ENCODE measurements around the gene RNF150. TPM values are rescaled to one million over a fixed set of nuclear protein-coding genes. Genes with fewer than 3 reads are reported as not detected.

RNF150 gene
- total RNA-seq, 2 experiments from 2014 or later = 0.02 to 0.14 TPM

GRCh38 chr4:140926672-140927071 is 206.6 kb downstream of the RNF150 start:
- H3K4me3 Mint-ChIP-seq = no peak overlapping the region
- intact Hi-C loops (cut with DNase I, micrococcal nuclease) = no loop called here

GRCh38 chr4:140925417-140925816 is 207.9 kb downstream of the RNF150 start:
- ChIA-PET CTCF (no interaction called here), POLR2A (no interaction called here)
- ATAC-seq (no peak), DNase-seq (no peak)
- Mint-ChIP-seq H3K4me3 (no peak overlapping the region), H3K36me3 (ENCODE audit: low read depth) (no peaks in the 10 kb centered on the region), H3K4me1 (no peaks in the 10 kb centered on the region), H3K27ac (no peak overlapping the region), H3K9me3 (ENCODE audit: low read depth) (no peaks in the 10 kb centered on the region), H3K27me3 (peaks cover 2% of the 10 kb centered on the region)
- intact Hi-C loops (cut with DNase I, micrococcal nuclease) = no loop called here

More at GRCh38 chr4:140926672-140927071, 206.6 kb downstream of the RNF150 start:
- ChIA-PET CTCF (no interaction called here), POLR2A (no interaction called here)
- peaks cover 5% of the 10 kb centered on the region for H3K27me3 Mint-ChIP-seq
- no peak for DNase-seq
- ATAC-seq = no peak
- H3K27ac Mint-ChIP-seq = no peak overlapping the region
- no peaks in the 10 kb centered on the region for H3K4me1 Mint-ChIP-seq
- no peaks in the 10 kb centered on the region for H3K36me3 Mint-ChIP-seq (ENCODE audit: low read depth)
- H3K9me3 Mint-ChIP-seq (ENCODE audit: low read depth) = no peaks in the 10 kb centered on the region

DNA sequence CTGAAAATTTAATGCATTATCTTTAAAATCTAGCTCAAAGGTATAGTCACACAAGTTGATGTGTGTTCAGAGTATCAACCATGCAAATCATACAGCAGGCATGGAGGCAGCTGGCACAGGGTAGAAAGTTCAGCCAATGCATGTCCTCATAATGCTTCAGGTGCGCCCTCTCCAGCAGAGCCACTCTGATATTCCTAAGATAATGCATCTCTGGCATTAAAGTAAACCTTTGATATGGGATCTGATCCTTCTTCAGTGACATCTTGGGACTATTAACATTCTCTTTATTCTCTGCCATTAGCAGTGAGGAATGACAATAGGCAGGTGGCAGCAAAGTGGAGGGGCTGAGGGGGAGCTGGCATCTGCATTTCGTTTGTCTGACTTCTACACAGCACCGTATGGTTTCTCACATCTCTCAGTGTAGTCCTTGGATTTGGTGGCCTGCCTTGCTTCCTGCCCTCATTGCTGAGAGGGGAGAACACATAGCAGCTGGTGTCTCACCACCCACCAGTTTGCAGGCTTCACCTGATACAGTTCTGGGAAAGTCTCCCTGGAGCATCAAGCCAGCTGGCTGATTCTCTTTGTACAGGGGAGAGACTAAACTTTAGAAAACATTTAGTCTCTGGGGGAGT is 208.4 kb downstream of the RNF150 start:
- DNase-seq (no peak), ATAC-seq (no peak)
- H3K4me3 Mint-ChIP-seq = no peak overlapping the region
- ChIA-PET CTCF (no interaction called here), POLR2A (no interaction called here)
- H3K4me1 Mint-ChIP-seq = no peaks in the 10 kb centered on the region
- no peaks in the 10 kb centered on the region for H3K36me3 Mint-ChIP-seq (ENCODE audit: low read depth)
- intact Hi-C loops (cut with DNase I, micrococcal nuclease) = no loop called here
- no peaks in the 10 kb centered on the region for H3K27me3 Mint-ChIP-seq
- no peaks in the 10 kb centered on the region for H3K9me3 Mint-ChIP-seq (ENCODE audit: low read depth)
- no peak overlapping the region for H3K27ac Mint-ChIP-seq

DNA sequence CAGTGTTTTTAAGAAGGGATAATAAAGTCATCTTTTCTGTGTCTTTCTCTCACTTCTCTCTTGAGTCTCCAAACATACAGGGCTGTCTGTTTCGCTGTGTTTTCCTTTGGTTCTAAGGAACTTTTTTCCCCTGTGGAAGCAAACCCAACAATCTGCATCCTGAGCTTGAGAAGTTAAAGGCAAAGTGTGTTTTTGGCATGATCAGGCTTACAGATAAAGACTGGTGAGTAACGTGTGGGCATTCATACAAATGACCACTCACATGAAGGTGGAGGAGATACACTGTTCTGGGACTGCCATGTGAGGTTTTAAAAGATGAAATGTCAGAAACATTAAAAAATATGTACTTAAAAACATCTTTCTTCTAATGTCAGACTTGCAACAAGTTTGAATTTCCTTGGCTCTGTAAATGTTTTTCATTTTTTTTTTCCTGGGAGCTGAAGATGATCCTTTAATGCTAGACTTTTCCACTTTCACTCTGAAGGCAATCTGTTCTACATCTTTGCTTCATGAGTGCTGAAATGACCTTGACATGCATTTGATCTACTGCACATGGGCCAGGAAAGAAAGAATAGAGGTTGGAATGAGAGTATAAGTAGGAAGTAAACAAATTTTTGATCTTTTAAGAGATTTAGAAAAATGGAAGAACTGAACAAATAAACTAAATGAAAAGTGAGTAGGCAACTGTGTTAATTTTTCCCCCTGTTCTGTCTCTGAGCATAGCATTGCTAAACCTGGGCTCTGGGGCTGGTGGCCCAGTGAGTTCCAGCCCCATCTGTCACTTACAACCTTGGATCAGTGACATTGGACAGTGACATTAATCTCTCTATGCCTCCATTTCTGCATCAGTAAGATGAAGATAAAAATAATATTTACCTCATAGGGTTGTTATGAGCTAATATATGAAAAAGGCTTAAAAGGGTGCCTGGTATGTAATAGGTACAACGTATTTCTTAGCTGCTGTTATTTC is 226.0 kb downstream of the RNF150 start:
- H3K36me3 Mint-ChIP-seq (ENCODE audit: low read depth) = no peaks in the 10 kb centered on the region

GRCh38 chr4:140904904-140905303 is 228.4 kb downstream of the RNF150 start:
- Mint-ChIP-seq H3K27me3 (peaks cover 3% of the 10 kb centered on the region), H3K27ac (no peak overlapping the region), H3K36me3 (ENCODE audit: low read depth) (no peaks in the 10 kb centered on the region), H3K9me3 (ENCODE audit: low read depth) (no peaks in the 10 kb centered on the region), H3K4me1 (no peaks in the 10 kb centered on the region), H3K4me3 (no peak overlapping the region)
- POLR2A ChIA-PET = interaction anchor here (0.5 kb wide), 1 partner anchor 33 kb away, joined by 3 read pairs; no protein-coding TSS in a partner anchor
- intact Hi-C loops (cut with DNase I, micrococcal nuclease) = no loop called here
- DNase-seq (no peak), ATAC-seq (no peak)
- CTCF ChIA-PET = interaction anchor here (1.7 kb wide), 1 partner anchor 21 kb away, joined by 4 read pairs; no protein-coding TSS in a partner anchor

More for the DNA sequence above, 226.0 kb downstream of the RNF150 start:
- POLR2A ChIA-PET = no interaction called here
- intact Hi-C loops (cut with DNase I, micrococcal nuclease) = no loop called here
- Mint-ChIP-seq H3K4me1 (no peaks in the 10 kb centered on the region), H3K27ac (no peak overlapping the region), H3K4me3 (no peak overlapping the region), H3K27me3 (no peaks in the 10 kb centered on the region), H3K9me3 (ENCODE audit: low read depth) (no peaks in the 10 kb centered on the region)
- DNase-seq (no peak), ATAC-seq (no peak)
- CTCF ChIA-PET = no interaction called here

GRCh38 chr4:140903522-140904475 is 229.5 kb downstream of the RNF150 start:
- H3K27ac Mint-ChIP-seq = no peak overlapping the region
- peaks cover 3% of the 10 kb centered on the region for H3K27me3 Mint-ChIP-seq
- H3K4me1 Mint-ChIP-seq = no peaks in the 10 kb centered on the region
- ChIA-PET POLR2A (interaction anchor here (0.5 kb wide), 1 partner anchor 32 kb away, joined by 3 read pairs; no protein-coding TSS in a partner anchor), CTCF (interaction anchor here (1.7 kb wide), 1 partner anchor 20 kb away, joined by 4 read pairs; no protein-coding TSS in a partner anchor)
- H3K9me3 Mint-ChIP-seq (ENCODE audit: low read depth) = no peaks in the 10 kb centered on the region
- no peak overlapping the region for H3K4me3 Mint-ChIP-seq
- DNase-seq (no peak), ATAC-seq (no peak)
- intact Hi-C loops (cut with DNase I, micrococcal nuclease) = no loop called here
- H3K36me3 Mint-ChIP-seq (ENCODE audit: low read depth) = no peaks in the 10 kb centered on the region

- ChIA-PET POLR2A (no interaction called here), CTCF (no interaction called here)
- peaks cover 4% of the 10 kb centered on the region for H3K27me3 Mint-ChIP-seq
- intact Hi-C loops (cut with DNase I, micrococcal nuclease) = no loop called here
- ATAC-seq = no peak
- H3K27ac Mint-ChIP-seq = no peak overlapping the region
- H3K4me1 Mint-ChIP-seq = no peaks in the 10 kb centered on the region
- H3K9me3 Mint-ChIP-seq (ENCODE audit: low read depth) = no peaks in the 10 kb centered on the region
- H3K4me3 Mint-ChIP-seq = no peak overlapping the region
- H3K36me3 Mint-ChIP-seq (ENCODE audit: low read depth) = no peaks in the 10 kb centered on the region
- no peak for DNase-seq
These were observed 231.4 kb downstream of the RNF150 start for GRCh38 chr4:140901736-140902336.

DNA sequence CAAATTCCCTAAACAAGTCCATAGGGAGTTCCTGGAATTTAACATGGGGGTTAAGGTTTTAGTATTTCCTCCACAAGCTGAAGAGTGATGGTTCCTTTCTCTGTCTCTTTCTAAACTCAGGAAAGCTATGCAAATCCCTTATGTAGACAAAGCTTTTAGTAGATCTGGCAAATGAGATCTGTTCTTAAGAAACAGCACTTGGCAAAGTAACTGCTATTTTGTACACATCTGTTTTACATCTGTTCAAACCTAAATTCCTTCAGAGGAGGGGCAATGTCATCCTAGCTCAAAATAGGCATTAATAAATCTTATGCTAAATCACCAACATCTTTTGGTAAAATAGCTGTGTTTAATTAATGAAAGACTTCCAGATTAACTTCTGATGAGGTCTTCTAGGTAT is 239.3 kb downstream of the RNF150 start:
- Mint-ChIP-seq H3K27me3 (peaks cover 5% of the 10 kb centered on the region), H3K4me1 (no peaks in the 10 kb centered on the region), H3K9me3 (ENCODE audit: low read depth) (no peaks in the 10 kb centered on the region), H3K4me3 (no peak overlapping the region), H3K27ac (no peak overlapping the region), H3K36me3 (ENCODE audit: low read depth) (no peaks in the 10 kb centered on the region)
- no peak for ATAC-seq
- ChIA-PET CTCF (no interaction called here), POLR2A (no interaction called here)
- no peak for DNase-seq
- intact Hi-C loops (cut with DNase I, micrococcal nuclease) = no loop called here

- intact Hi-C loops (cut with DNase I, micrococcal nuclease) = no loop called here
- peaks cover 9% of the 10 kb centered on the region for H3K9me3 Mint-ChIP-seq (ENCODE audit: low read depth)
These were observed 245.2 kb downstream of the RNF150 start for GRCh38 chr4:140888054-140888453.

DNA sequence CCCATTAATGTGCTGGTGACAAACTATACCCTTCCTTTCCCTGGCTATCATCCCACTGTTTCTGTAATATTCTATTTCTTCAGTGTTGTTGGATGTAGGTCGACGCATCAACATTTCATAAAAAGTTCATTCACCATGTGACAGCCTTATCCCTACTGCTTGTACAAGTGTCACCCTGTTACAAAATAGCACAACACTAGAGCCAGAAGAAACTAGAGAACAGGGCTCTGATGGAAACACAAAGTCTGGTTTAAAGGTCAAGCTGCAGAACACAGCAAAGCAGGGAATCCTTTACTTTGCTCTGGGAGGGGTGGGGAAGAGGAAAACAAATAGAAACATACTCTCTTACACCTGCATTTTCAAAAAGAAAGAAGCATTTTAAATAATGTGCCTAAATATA is 245.8 kb downstream of the RNF150 start:
- Mint-ChIP-seq H3K4me3 (no peak overlapping the region), H3K9me3 (ENCODE audit: low read depth) (peaks cover 9% of the 10 kb centered on the region), H3K27ac (no peak overlapping the region), H3K36me3 (ENCODE audit: low read depth) (no peaks in the 10 kb centered on the region), H3K27me3 (peaks cover 6% of the 10 kb centered on the region), H3K4me1 (no peaks in the 10 kb centered on the region)
- DNase-seq = no peak
- POLR2A ChIA-PET = no interaction called here
- ATAC-seq = no peak
- intact Hi-C loops (cut with DNase I, micrococcal nuclease) = no loop called here
- CTCF ChIA-PET = no interaction called here

More at GRCh38 chr4:140888054-140888453, 245.2 kb downstream of the RNF150 start:
- Mint-ChIP-seq H3K4me1 (no peaks in the 10 kb centered on the region), H3K27me3 (peaks cover 6% of the 10 kb centered on the region), H3K4me3 (no peak overlapping the region), H3K27ac (no peak overlapping the region), H3K36me3 (ENCODE audit: low read depth) (no peaks in the 10 kb centered on the region)
- ChIA-PET POLR2A (no interaction called here), CTCF (no interaction called here)
- ATAC-seq (no peak), DNase-seq (no peak)
